Type B pancreatic cell (in vitro differentiated cells): ENCODE data around the gene JAG2. TPM values are rescaled to one million over a fixed set of nuclear protein-coding genes. Genes with fewer than 3 reads are reported as not detected.
A peak's percentile ranks its signal among the peaks of the same experiment; 100 is the strongest.

ENCODE experiments used
- DNase-seq: peaks from one replicate; pipeline ENCODE4 v3.0.0; 2021; ENCODE audit warnings: mixed read lengths; ENCODE audit not compliant: unreplicated experiment; ENCODE audit errors: extremely low spot score
- H3K27ac Mint-ChIP-seq: 2 replicates; pipeline ENCODE4 v1.8.0; 2021; ENCODE audit warnings: mild to moderate bottlenecking, mixed read lengths
- H3K27me3 Mint-ChIP-seq: 2 replicates; pipeline ENCODE4 v1.8.0; 2021; ENCODE audit warnings: mixed read lengths
- H3K36me3 Mint-ChIP-seq: 2 replicates; pipeline ENCODE4 v1.8.0; 2021; ENCODE audit warnings: mixed read lengths
- H3K4me1 Mint-ChIP-seq: one replicate; pipeline ENCODE4 v1.8.0; 2021; ENCODE audit warnings: mixed read lengths; ENCODE audit not compliant: unreplicated experiment
- H3K4me3 Mint-ChIP-seq: 2 replicates; pipeline ENCODE4 v1.8.0; 2021; ENCODE audit warnings: mild to moderate bottlenecking, mixed read lengths
- H3K9me3 Mint-ChIP-seq: 2 replicates; pipeline ENCODE4 v1.8.0; 2021; ENCODE audit warnings: mixed read lengths
- total RNA-seq: library from RNA; stranded (reverse); gene quantifications from 2 replicates; pipeline ENCODE4 v1.2.1, GENCODE V29; 2021; ENCODE audit warnings: low replicate concordance
- TF ChIP-seq, protein P1 (sequence below): fragments of 200-600 bp; sonication (generic); conservative IDR thresholded peaks from 2 replicates; pipeline ENCODE4 v1.5.0; 2021; ENCODE audit warnings: antibody characterized with exemption, mild to moderate bottlenecking

JAG2 gene
- total RNA-seq, 1 donor from 2014 or later: 16.5 TPM

DNA sequence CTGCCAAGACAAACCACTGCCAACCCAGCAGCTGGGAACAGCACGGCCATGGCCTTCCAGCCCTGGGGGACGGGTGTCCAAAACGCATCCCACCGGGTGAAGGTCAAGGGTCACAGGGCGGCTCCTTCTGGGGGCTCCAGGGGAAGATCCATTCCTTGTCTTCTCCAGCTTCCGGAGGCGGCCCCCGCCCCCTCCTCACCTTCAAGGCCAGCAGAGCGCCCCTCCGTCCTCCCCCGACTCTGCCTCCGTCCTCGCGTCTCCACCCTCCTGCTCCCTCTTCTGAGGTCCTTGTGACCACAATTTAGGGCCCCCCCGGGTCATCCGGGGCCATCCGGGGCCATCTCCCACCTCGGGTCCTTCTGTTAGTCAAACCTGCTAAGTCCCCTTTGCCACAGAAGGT, 16.4 kb upstream of the JAG2 start:
- Mint-ChIP-seq H3K27ac (no peak overlapping the region), H3K36me3 (no peaks in the 10 kb centered on the region), H3K9me3 (no peaks in the 10 kb centered on the region), H3K27me3 (peaks cover 16% of the 10 kb centered on the region), H3K4me1 (no peaks in the 10 kb centered on the region), H3K4me3 (no peak overlapping the region)
- no peak for DNase-seq
- TF ChIP-seq, protein P1, sequence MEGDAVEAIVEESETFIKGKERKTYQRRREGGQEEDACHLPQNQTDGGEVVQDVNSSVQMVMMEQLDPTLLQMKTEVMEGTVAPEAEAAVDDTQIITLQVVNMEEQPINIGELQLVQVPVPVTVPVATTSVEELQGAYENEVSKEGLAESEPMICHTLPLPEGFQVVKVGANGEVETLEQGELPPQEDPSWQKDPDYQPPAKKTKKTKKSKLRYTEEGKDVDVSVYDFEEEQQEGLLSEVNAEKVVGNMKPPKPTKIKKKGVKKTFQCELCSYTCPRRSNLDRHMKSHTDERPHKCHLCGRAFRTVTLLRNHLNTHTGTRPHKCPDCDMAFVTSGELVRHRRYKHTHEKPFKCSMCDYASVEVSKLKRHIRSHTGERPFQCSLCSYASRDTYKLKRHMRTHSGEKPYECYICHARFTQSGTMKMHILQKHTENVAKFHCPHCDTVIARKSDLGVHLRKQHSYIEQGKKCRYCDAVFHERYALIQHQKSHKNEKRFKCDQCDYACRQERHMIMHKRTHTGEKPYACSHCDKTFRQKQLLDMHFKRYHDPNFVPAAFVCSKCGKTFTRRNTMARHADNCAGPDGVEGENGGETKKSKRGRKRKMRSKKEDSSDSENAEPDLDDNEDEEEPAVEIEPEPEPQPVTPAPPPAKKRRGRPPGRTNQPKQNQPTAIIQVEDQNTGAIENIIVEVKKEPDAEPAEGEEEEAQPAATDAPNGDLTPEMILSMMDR: no peak

DNA sequence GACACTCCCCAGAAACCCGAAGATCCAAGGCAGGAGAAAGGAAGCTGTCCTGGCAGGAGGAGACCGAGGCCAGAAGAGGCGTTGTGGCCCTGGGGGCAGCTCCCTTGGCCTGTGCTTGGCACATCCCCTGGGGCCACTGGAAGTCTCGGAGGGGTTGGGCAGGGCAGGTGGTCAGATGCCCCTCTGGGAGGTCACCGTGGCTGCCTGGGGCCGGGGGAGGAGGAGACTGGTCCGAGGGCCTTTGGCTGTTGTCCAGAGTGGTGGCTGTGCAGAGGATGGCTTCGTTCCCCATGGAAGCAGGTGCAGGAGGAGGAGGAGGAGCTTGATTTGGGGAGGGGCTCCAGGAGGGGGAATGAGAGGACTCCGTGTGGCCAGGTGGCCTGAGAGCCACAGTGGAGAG, 15.9 kb upstream of the JAG2 start:
- TF ChIP-seq, protein P1: no peak
- Mint-ChIP-seq H3K4me1 (no peaks in the 10 kb centered on the region), H3K9me3 (no peaks in the 10 kb centered on the region), H3K27ac (no peak overlapping the region), H3K4me3 (no peak overlapping the region), H3K27me3 (peaks cover 12% of the 10 kb centered on the region), H3K36me3 (no peaks in the 10 kb centered on the region)
- no peak for DNase-seq

DNA sequence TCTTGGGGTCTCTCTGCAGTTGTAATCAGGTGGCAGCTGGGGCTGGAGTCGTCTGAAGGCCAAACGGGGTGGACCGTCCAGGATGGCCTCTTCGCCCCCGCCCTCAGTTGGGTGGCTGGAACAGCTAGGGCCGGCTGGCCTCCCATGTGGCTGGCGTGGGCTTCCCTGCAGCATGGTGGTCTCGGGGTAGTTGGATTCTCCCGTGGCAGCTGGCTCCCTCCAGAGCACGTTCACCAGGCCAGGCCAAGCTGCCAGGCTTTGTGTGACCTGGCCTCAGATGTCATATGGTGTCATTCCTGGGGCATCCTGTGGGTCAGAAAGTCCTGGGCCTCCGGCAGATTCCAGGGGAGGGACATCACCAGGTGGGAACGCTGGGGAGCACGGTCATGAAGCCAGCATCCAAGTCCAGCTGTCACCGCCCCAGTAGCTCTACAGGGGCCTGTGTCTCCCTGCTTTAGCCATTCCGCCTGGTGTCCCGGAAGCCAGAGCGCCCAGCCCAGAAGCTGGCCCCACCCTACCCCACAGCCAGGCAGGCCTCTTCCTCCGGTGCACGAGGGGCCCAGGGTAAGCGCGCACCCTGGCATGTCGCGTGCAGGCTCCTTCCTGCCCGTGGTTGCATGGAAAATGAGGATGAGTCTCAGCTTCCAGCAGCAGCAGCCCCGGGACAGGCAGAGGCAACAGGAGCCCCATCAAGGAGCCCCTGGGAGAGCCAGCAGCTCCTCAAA, 13.9 kb upstream of the JAG2 start:
- TF ChIP-seq, protein P1: no peak
- no peaks in the 10 kb centered on the region for H3K9me3 Mint-ChIP-seq
- H3K4me1 Mint-ChIP-seq: no peaks in the 10 kb centered on the region
- peak overlapping the region; percentile 77 for H3K27ac Mint-ChIP-seq
- no peak for DNase-seq
- no peaks in the 10 kb centered on the region for H3K36me3 Mint-ChIP-seq
- H3K4me3 Mint-ChIP-seq: peak overlapping the region; percentile 76
- H3K27me3 Mint-ChIP-seq: peaks cover 5% of the 10 kb centered on the region

DNA sequence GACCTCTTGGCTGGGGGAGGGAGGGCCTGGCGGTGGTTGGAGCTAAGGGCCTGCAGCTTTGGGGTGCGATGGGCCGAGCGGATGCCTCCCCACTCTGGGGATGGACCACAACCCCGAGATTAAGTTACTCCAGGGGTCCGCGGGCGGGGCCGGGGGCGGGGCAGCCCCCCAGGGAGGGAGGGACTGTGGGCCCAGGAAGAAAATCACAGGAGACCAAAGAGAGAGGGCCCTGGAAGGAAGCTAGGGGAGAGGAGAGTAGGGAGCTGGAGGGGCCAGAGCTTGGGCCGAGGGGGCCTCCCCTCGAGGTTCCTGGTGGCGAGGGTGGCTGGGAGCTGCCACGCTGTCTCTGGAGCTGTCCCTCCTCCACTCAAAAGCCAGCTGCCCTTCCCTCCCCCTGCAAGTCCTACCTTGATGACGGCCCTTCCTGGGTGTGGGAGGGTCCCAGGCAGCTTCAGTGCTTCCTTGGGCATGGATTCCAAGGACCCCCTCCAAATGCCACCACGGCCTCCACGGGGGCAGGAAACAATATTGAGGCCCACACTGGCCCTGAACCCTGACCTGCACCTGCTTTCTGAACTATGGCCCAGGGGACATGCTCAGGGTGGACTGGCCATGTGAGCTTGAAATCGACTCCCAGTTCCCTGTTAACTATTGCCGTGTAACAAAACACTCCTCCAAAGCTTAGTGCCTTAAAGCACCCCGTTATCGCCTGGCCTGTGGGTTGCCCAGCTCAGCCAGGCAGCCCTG, 13.1 kb upstream of the JAG2 start:
- peak overlapping the region; percentile 76 for H3K4me3 Mint-ChIP-seq
- peak overlapping the region; percentile 77 for H3K27ac Mint-ChIP-seq
- no peaks in the 10 kb centered on the region for H3K36me3 Mint-ChIP-seq
- peaks cover 5% of the 10 kb centered on the region for H3K27me3 Mint-ChIP-seq
- no peaks in the 10 kb centered on the region for H3K4me1 Mint-ChIP-seq
- TF ChIP-seq, protein P1: no peak
- no peaks in the 10 kb centered on the region for H3K9me3 Mint-ChIP-seq
- no peak for DNase-seq

DNA sequence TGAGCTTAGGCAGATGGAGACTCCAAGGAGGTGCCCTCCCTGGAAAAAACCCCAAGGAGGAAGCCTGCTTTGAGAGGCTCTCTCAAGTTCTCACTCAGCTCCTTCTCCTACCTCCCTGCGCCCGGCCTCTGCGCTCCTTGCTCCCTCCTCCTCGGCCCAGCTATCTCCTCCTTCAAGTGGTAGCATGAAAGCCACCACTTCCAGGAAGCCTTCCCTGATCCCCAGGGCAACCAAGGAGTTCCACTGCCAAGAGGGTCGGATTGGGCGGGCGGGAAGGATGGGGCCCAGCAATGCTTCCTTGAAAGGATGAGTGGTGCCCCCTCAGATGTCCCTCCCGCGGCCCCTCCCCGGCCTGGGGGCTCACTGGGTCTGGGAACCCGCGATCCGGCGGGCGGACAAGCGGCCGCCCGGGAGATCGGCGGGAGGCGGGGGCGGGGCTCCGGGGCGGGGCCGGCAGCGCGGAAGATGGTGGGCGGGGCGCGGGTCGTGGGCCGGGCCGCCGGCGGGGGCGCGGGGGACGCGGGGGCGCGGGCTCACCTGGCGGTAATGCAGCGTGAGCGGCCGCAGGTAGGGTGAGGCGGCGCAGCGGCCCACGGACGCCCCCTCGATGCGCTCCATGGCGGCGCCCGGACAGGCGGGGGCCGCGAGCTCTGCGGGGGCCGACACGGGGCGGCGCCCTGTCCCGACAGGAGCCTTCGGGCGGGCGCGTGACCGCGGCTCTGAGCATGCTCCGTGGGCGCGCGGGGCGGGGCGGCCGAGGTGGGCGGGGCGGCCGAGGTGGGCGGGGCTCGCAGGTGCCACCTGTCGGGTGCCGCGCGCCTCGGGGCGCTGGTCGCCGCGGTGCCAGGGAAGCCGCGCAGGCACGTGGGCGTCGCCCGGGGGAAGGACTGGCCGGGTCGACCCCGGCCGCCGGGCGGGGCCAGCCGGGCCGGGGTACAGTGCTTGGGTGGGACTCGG, 12.3 kb upstream of the JAG2 start, which contains the start of gene NUDT14:
Gene NUDT14, minus strand, starts transcription at position 721 of the 957 bp plus-strand sequence. Its CDS starts 103 bp downstream, at position 618.
- Mint-ChIP-seq H3K9me3 (no peaks in the 10 kb centered on the region), H3K27me3 (peaks cover 5% of the 10 kb centered on the region), H3K27ac (peak within 1 kb of the TSS; percentile 77), H3K4me3 (peak within 1 kb of the TSS; percentile 82), H3K36me3 (no peaks in the 10 kb centered on the region), H3K4me1 (no peaks in the 10 kb centered on the region)
- peak; percentile 90 for DNase-seq
- TF ChIP-seq, protein P1: no peak
